ENCODE data around the gene HOMER2. TPM values are rescaled to one million over a fixed set of nuclear protein-coding genes. Genes with fewer than 3 reads are reported as not detected.

The HOMER2 gene
- total RNA-seq, 1 donor from 2014 or later: 22.0 TPM

GRCh38 chr15:82966671-82967071 is 14.2 kb upstream of the HOMER2 start:
- Histone ChIP-seq H3K27ac (no peak overlapping the region), H3K36me3 (no peaks in the 10 kb centered on the region), H3K4me3 (no peak overlapping the region), H3K4me1 (no peaks in the 10 kb centered on the region), H3K9me3 (no peaks in the 10 kb centered on the region), H3K27me3 (no peaks in the 10 kb centered on the region)
- TF ChIP-seq, protein P1, sequence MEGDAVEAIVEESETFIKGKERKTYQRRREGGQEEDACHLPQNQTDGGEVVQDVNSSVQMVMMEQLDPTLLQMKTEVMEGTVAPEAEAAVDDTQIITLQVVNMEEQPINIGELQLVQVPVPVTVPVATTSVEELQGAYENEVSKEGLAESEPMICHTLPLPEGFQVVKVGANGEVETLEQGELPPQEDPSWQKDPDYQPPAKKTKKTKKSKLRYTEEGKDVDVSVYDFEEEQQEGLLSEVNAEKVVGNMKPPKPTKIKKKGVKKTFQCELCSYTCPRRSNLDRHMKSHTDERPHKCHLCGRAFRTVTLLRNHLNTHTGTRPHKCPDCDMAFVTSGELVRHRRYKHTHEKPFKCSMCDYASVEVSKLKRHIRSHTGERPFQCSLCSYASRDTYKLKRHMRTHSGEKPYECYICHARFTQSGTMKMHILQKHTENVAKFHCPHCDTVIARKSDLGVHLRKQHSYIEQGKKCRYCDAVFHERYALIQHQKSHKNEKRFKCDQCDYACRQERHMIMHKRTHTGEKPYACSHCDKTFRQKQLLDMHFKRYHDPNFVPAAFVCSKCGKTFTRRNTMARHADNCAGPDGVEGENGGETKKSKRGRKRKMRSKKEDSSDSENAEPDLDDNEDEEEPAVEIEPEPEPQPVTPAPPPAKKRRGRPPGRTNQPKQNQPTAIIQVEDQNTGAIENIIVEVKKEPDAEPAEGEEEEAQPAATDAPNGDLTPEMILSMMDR (IDR thresholded peaks at IDR 0.05): no peak
- intact Hi-C loops (cut with DNase I): no loop called here
- DNase-seq (ENCODE audit: low spot score in 2 of 2): no peak

GRCh38 chr15:82964890-82965289 is 12.4 kb upstream of the HOMER2 start:
- H3K27ac ChIP-seq: no peak overlapping the region
- H3K4me1 ChIP-seq: no peaks in the 10 kb centered on the region
- no peaks in the 10 kb centered on the region for H3K27me3 ChIP-seq
- no peak for DNase-seq (ENCODE audit: low spot score in 2 of 2)
- no peaks in the 10 kb centered on the region for H3K9me3 ChIP-seq
- intact Hi-C loops (cut with DNase I): no loop called here
- TF ChIP-seq, protein P1 (IDR thresholded peaks at IDR 0.05): no peak
- no peaks in the 10 kb centered on the region for H3K36me3 ChIP-seq
- no peak overlapping the region for H3K4me3 ChIP-seq

GRCh38 chr15:82963471-82964341 is 11.2 kb upstream of the HOMER2 start:
- H3K9me3 ChIP-seq: no peaks in the 10 kb centered on the region
- intact Hi-C loops (cut with DNase I): no loop called here
- no peaks in the 10 kb centered on the region for H3K4me1 ChIP-seq
- no peak overlapping the region for H3K27ac ChIP-seq
- H3K4me3 ChIP-seq: no peak overlapping the region
- no peaks in the 10 kb centered on the region for H3K36me3 ChIP-seq
- TF ChIP-seq, protein P1 (IDR thresholded peaks at IDR 0.05): no peak
- DNase-seq (ENCODE audit: low spot score in 2 of 2): no peak
- no peaks in the 10 kb centered on the region for H3K27me3 ChIP-seq

- TF ChIP-seq, protein P1 (IDR thresholded peaks at IDR 0.05): no peak
- H3K4me1 ChIP-seq: no peaks in the 10 kb centered on the region
- no peaks in the 10 kb centered on the region for H3K27me3 ChIP-seq
- DNase-seq (ENCODE audit: low spot score in 2 of 2): no peak
- H3K9me3 ChIP-seq: no peaks in the 10 kb centered on the region
- intact Hi-C loops (cut with DNase I): no loop called here
- H3K27ac ChIP-seq: no peak overlapping the region
- no peaks in the 10 kb centered on the region for H3K36me3 ChIP-seq
- no peak overlapping the region for H3K4me3 ChIP-seq
Measured at GRCh38 chr15:82960766-82961165, 8.2 kb upstream of the HOMER2 start.

- Histone ChIP-seq H3K27me3 (no peaks in the 10 kb centered on the region), H3K4me3 (no peak overlapping the region), H3K9me3 (no peaks in the 10 kb centered on the region), H3K36me3 (no peaks in the 10 kb centered on the region), H3K4me1 (no peaks in the 10 kb centered on the region), H3K27ac (no peak overlapping the region)
- no peak for DNase-seq (ENCODE audit: low spot score in 2 of 2)
- TF ChIP-seq, protein P1 (IDR thresholded peaks at IDR 0.05): no peak
- intact Hi-C loops (cut with DNase I): no loop called here
Measured at GRCh38 chr15:82959423-82959822, 6.9 kb upstream of the HOMER2 start.
